Nephron progenitor cell (in vitro differentiated cells): Measurements from ENCODE around the gene OTULINL.

Experiments used
- DNase-seq: peaks from one replicate; pipeline ENCODE4 v3.0.0; 2021
- H3K27ac Mint-ChIP-seq: 2 replicates; pipeline ENCODE4 v1.8.0; 2021; ENCODE audit warnings: mild to moderate bottlenecking, moderate library complexity, mixed read lengths
- H3K27me3 Mint-ChIP-seq: 2 replicates; pipeline ENCODE4 v1.8.0; 2021; ENCODE audit warnings: mild to moderate bottlenecking, low read depth, mixed read lengths; ENCODE audit not compliant: poor library complexity
- H3K36me3 Mint-ChIP-seq: 2 replicates; pipeline ENCODE4 v1.8.0; 2021; ENCODE audit warnings: low read depth, mixed read lengths
- H3K4me1 Mint-ChIP-seq: 2 replicates; pipeline ENCODE4 v1.8.0; 2021; ENCODE audit warnings: mixed read lengths
- H3K4me3 Mint-ChIP-seq: 2 replicates; pipeline ENCODE4 v1.8.0; 2021; ENCODE audit warnings: mild to moderate bottlenecking, moderate library complexity, mixed read lengths
- H3K9me3 Mint-ChIP-seq: 2 replicates; pipeline ENCODE4 v1.8.0; 2021; ENCODE audit warnings: mild to moderate bottlenecking, moderate library complexity, mixed read lengths
- CTCF ChIP-seq: fragments of 200-600 bp; sonication (generic); IDR thresholded peaks from 2 replicates; pipeline ENCODE4 v1.5.0; 2021; ENCODE audit warnings: antibody characterized with exemption

OTULINL gene

DNA sequence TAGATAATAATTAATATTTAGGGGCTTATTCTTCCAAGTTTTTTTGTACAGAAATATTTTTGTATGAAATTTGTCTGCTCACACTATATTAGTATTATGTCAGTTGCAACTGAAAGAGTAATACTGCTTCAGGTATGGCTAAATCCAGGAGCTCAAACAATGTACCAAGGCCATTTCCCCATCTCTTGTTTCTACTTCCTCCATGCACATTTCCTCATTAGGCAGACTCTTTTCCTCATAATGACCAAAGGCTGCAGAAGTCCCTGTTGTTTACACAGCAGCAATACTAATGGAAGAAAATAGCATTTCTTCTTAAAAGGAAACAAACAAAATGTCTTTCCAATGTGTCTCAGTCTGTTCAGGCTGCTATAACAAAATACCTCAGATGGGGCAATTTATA, 9.2 kb upstream of the OTULINL start:
- no peaks in the 10 kb centered on the region for H3K4me1 Mint-ChIP-seq
- H3K4me3 Mint-ChIP-seq: no peak overlapping the region
- no peak overlapping the region for H3K27ac Mint-ChIP-seq
- peaks cover 2% of the 10 kb centered on the region for H3K27me3 Mint-ChIP-seq
- H3K36me3 Mint-ChIP-seq: no peaks in the 10 kb centered on the region
- DNase-seq: no peak
- TF ChIP-seq CTCF: no peak
- H3K9me3 Mint-ChIP-seq: peaks cover 3% of the 10 kb centered on the region

- no peaks in the 10 kb centered on the region for H3K4me1 Mint-ChIP-seq
- DNase-seq: no peak
- no peak overlapping the region for H3K4me3 Mint-ChIP-seq
- no peak for TF ChIP-seq CTCF
- no peaks in the 10 kb centered on the region for H3K36me3 Mint-ChIP-seq
- no peak overlapping the region for H3K27ac Mint-ChIP-seq
- H3K9me3 Mint-ChIP-seq: peaks cover 3% of the 10 kb centered on the region
- H3K27me3 Mint-ChIP-seq: peaks cover 3% of the 10 kb centered on the region
Measured at GRCh38 chr5:14572836-14573235, 8.8 kb upstream of the OTULINL start.

DNA sequence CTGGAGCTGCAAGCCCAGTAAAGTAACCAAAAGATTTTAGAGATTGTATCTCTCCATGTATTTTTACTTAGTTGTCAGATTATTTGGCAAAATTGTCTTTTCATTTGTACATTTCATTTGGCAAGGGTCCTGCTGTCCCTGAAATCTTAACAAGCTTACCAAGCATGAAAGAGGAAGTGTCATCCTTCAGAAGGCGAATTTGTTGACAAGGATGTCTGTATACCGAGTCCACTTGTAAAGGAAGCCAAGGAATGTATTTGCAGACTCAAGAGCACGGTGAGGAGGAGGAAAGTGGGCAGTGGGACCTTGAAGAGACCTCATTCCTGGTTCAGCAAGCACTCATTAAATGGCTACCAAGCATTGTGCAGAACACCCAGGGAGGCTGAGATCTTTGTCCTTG, 7.5 kb upstream of the OTULINL start:
- Mint-ChIP-seq H3K27ac (no peak overlapping the region), H3K4me1 (no peaks in the 10 kb centered on the region), H3K4me3 (no peak overlapping the region), H3K9me3 (peaks cover 3% of the 10 kb centered on the region), H3K36me3 (no peaks in the 10 kb centered on the region), H3K27me3 (peaks cover 11% of the 10 kb centered on the region)
- DNase-seq: no peak
- TF ChIP-seq CTCF: no peak

DNA sequence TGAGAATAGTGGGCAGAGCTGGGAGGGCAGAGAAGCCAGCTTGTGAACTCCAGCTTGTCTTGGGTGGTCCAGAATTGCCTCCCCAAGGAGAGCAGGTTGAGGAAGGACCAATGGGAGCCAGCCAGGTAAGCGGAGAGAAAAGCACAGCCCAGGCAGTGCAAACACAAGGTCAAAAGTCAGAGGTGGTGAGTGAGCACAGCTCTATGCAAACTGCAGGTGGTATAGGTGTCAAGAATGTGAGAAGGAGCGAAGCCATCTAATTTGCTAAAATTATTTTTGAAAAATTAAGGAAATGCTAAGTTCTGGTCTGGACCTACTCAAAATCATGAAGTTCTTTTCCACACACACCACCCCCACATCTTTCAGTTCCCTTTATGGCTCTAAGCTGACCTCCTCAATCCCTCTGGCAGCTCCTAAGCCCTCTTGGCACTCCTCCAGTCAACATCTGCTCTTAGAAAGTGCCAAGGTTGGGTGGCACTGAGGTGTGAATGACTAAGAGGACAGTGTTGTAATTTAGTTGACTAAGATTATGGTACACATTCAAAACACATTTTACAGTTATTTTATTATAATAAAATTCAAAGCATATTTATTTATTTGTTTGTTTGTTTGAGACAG, 6.6 kb upstream of the OTULINL start:
- Mint-ChIP-seq H3K36me3 (no peaks in the 10 kb centered on the region), H3K27me3 (peaks cover 20% of the 10 kb centered on the region), H3K4me3 (no peak overlapping the region), H3K27ac (no peak overlapping the region), H3K4me1 (no peaks in the 10 kb centered on the region), H3K9me3 (peaks cover 3% of the 10 kb centered on the region)
- no peak for DNase-seq
- TF ChIP-seq CTCF: no peak

GRCh38 chr5:14576206-14576605, 5.4 kb upstream of the OTULINL start:
- DNase-seq: no peak
- no peak overlapping the region for H3K27ac Mint-ChIP-seq
- H3K36me3 Mint-ChIP-seq: no peaks in the 10 kb centered on the region
- no peak overlapping the region for H3K4me3 Mint-ChIP-seq
- peaks cover 3% of the 10 kb centered on the region for H3K9me3 Mint-ChIP-seq
- H3K4me1 Mint-ChIP-seq: no peaks in the 10 kb centered on the region
- TF ChIP-seq CTCF: no peak
- peaks cover 32% of the 10 kb centered on the region for H3K27me3 Mint-ChIP-seq

GRCh38 chr5:14577079-14577725, 4.4 kb upstream of the OTULINL start:
- Mint-ChIP-seq H3K4me1 (no peaks in the 10 kb centered on the region), H3K27ac (no peak overlapping the region), H3K36me3 (no peaks in the 10 kb centered on the region), H3K9me3 (peaks cover 3% of the 10 kb centered on the region), H3K27me3 (peaks cover 35% of the 10 kb centered on the region), H3K4me3 (no peak overlapping the region)
- no peak for TF ChIP-seq CTCF
- no peak for DNase-seq
